ENCODE results near the gene DHX35. TPM values are rescaled to one million over a fixed set of nuclear protein-coding genes. Genes with fewer than 3 reads are reported as not detected.
A peak's percentile ranks its signal among the peaks of the same experiment; 100 is the strongest.
"Not testable (repeated sequence)": the region's sequence is repeated elsewhere in the genome, so short reads cannot be mapped to it uniquely, and the experiment has no call there.

Gene DHX35
- total RNA-seq, 1 experiment from 2014 or later = 19.8 TPM

- in situ Hi-C loops (cut with HindIII; ENCODE audit: low sequenced_read_pairs) = no loop called here
- DNase-seq (ENCODE audit: low spot score) = no peak
These were observed 22.5 kb upstream of the DHX35 start for GRCh38 chr20:38939686-38940085.

- DNase-seq (ENCODE audit: low spot score) = no peak
- in situ Hi-C loops (cut with HindIII; ENCODE audit: low sequenced_read_pairs) = no loop called here
These were observed 21.5 kb upstream of the DHX35 start for GRCh38 chr20:38940644-38941043.

DNA sequence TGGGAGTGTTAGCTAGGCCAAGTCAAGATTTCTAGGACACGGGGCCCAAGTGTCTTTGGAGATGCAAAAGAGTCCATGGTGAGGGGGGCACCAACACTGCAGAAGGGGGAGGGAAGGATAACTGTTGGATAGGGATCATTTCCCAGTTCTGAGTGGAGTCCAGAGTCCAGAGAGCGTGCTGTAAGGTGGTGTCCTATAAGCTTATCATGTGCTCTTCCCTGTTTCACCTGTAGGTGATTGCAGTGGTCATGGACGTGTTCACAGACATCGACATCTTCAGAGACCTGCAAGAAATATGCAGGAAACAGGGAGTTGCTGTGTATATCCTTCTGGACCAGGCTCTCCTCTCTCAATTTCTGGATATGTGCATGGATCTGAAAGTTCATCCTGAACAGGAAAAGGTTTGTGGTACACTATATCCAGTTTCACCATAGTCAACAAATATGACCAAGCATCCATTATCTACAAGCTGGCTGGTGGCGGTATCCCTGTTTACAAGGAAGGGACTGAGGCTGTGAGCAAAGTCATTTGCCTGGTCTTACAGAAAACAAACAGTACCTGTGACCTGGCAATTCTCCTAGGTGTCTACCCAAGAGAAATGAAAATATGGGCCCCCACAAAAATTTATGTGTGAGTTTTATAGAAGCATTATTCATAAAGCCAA is 20.3 kb upstream of the DHX35 start:
- DNase-seq (ENCODE audit: low spot score) = no peak
- in situ Hi-C loops (cut with HindIII; ENCODE audit: low sequenced_read_pairs) = no loop called here

DNA sequence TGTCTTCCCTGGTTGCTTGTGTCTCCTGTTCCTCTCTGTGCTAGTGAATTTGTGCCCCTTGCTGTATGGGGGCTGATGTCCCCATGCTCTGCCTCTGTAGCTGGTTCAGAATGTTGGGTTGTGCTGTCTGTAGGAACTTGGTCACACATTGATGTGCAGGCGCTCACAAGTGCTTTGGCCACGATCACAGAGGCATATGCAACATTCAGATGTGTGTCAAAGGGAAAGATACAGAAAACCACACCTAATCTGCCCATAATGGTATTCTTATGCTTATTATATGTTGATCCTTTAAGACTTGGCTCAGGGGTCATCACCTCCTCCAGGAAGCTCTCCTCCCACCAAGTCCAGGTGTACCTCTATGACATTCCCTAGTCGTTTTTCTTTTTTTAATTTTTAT is 17.1 kb upstream of the DHX35 start:
- in situ Hi-C loops (cut with HindIII; ENCODE audit: low sequenced_read_pairs) = no loop called here
- no peak for DNase-seq (ENCODE audit: low spot score)

GRCh38 chr20:38946836-38947235 is 15.3 kb upstream of the DHX35 start:
- in situ Hi-C loops (cut with HindIII; ENCODE audit: low sequenced_read_pairs) = no loop called here
- no peak for DNase-seq (ENCODE audit: low spot score)

DNA sequence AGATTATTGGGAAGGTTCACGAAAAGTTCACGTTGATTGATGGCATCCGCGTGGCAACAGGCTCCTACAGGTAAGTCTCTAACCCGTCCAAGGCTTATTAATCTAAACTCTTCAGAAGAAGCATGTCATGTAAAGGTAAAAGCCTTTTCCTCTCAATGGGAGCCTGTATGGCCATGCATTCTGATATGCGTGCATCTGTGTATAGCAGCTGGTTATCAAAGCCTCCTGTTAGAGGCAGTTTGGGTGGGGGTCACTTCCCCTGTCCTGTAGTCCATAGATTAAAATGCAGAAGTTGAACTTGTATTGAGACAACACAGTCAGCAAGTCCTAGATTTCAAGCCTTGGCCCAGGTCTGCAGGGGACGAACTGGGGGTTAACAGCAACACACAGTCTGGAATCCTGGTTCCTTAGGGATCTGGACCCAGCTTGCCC is 14.2 kb upstream of the DHX35 start:
- no peak for DNase-seq (ENCODE audit: low spot score)
- in situ Hi-C loops (cut with HindIII; ENCODE audit: low sequenced_read_pairs) = no loop called here

- DNase-seq (ENCODE audit: low spot score) = no peak
- in situ Hi-C loops (cut with HindIII; ENCODE audit: low sequenced_read_pairs) = no loop called here
These were observed 11.9 kb upstream of the DHX35 start for GRCh38 chr20:38950254-38950653.

DNA sequence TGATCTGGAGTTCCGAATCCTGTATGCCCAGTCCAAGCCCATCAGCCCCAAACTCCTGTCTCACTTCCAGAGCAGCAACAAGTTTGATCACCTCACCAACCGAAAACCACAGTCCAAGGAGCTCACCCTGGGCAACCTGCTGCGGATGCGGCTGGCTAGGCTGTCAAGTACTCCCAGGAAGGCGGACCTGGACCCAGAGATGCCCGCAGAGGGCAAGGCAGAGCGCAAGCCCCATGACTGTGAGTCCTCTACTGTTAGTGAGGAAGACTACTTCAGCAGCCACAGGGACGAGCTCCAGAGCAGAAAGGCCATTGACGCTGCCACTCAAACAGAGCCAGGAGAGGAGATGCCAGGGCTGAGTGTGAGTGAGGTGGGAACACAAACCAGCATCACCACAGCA is 10.5 kb upstream of the DHX35 start:
- in situ Hi-C loops (cut with HindIII; ENCODE audit: low sequenced_read_pairs) = no loop called here

GRCh38 chr20:38952153-38952552 is 10.0 kb upstream of the DHX35 start:
- no peak for DNase-seq (ENCODE audit: low spot score)
- in situ Hi-C loops (cut with HindIII; ENCODE audit: low sequenced_read_pairs) = no loop called here

More for the DNA sequence above, 10.5 kb upstream of the DHX35 start:
- DNase-seq (ENCODE audit: low spot score) = no peak

DNA sequence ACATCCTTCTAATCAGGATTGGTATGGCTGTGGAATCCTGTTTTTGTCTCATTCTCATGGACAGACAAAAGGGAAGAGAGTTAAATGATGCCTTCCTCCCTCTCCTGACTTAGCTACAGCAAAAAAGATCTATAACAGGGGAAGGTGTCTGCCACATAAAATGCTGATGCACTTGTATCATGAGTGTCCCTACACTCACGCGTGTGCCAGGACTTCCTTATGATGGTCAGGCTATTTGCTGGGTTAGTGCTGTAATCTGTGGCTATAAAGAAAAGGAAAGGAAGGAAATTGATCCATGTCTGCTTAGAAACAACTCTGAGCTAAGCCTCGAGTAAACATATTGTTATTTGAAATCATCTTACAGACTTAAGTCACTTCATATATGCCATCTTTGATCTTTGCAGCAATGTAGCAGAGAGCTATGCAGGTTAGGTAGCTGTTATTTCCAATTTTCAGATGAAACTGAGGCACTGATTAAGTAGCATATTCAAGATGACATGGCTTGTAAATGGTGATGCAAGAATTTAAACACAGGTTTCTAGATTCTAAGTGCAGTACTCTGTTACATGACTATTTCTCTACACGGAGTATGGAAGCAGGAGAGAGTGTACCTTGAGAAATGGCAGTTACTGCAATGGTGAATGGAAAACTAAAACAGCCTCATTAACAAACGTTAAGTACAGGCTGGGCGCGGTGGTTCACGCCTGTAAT is 8.4 kb upstream of the DHX35 start:
- in situ Hi-C loops (cut with HindIII; ENCODE audit: low sequenced_read_pairs) = no loop called here
- no peak for DNase-seq (ENCODE audit: low spot score)

DNA sequence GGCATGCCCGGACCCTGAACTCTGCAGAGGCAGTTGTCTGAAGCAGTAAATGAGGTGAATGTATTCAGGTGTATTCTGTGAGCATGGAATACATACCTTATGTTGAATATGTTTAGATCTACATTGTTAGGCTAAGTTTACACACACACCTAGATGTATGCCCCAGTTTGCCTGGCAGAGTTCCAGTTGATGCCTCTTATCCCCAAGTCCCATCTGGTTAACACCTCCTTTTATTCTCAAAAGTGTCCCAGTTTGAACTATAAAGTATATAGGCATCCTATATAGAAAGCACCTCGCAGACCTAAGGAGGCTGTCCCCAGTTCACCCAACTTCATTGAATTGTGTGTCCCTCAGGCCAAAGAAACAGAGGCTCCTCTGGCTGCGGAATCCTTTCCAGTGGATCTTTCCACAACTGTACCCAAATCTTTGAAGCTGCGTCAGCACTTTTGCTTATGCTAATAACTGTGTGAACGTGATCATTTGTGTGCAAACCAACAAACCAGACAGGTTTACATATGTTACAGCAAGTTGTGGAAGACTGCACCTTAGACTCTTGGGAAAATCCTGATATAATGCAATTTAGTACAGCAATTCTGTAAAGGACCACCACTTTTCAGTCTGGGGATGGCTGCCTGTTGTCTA is 4.8 kb upstream of the DHX35 start:
- in situ Hi-C loops (cut with HindIII; ENCODE audit: low sequenced_read_pairs) = no loop called here
- DNase-seq (ENCODE audit: low spot score) = no peak

- in situ Hi-C loops (cut with HindIII; ENCODE audit: low sequenced_read_pairs) = no loop called here
- no peak for DNase-seq (ENCODE audit: low spot score)
These were observed 4.1 kb upstream of the DHX35 start for GRCh38 chr20:38957915-38958485.

DNA sequence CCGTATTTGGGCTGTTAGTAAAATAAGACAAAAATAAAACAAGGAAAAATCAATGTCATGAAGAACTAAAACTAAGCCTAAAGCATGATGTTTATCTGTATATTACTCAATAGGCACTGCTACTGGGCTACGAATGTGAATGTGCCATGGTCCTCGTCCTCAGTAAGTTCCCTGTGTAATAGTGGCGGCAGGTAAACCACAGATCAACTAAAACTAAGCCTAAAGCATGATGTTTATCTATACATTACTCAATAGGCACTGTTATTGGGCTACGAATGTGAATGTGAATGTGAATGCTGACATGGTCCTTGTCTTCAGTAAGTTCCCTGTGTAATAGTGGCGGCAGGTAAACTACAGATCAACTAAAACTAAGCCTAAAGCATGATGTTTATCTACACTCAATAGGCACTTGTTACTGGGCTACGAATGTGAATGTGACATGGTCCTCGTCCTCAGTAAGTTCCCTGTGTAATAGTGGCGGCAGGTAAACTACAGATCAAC is 1.9 kb upstream of the DHX35 start:
- in situ Hi-C loops (cut with HindIII; ENCODE audit: low sequenced_read_pairs) = not testable (repeated sequence)

DNA sequence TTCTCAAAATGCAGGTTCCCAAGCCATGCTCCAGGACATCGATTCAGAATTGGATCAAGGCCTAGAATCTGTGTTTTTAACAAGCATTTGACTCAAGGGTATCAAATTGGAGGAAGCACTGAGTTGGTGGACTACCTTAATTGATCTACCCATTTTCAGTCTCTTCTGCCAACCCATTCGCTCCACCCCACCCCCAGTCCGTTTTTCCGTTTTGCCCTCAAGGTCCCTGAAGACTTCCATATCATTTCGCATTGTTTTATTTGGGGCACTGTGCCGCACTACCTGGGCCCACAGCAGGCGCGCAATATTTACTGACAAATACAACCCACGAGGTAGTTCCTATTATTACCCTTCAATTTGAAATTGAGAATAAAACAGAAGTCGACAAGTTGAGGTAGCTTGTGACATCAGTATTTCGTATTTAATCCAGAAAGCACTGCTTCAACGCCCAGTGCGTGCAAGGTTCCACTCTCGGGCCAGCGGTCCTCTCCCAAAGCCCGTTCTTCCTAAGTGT is 557 bp upstream of the DHX35 start:
- DNase-seq (ENCODE audit: low spot score) = no peak
- in situ Hi-C loops (cut with HindIII; ENCODE audit: low sequenced_read_pairs) = no loop called here

More for the DNA sequence above, 1.9 kb upstream of the DHX35 start:
- DNase-seq (ENCODE audit: low spot score) = not testable (repeated sequence)

GRCh38 chr20:38962928-38963401 is 821 bp downstream of the DHX35 start:
- DNase-seq (ENCODE audit: low spot score) = peak; percentile 19
- in situ Hi-C loops (cut with HindIII; ENCODE audit: low sequenced_read_pairs) = no loop called here

DNA sequence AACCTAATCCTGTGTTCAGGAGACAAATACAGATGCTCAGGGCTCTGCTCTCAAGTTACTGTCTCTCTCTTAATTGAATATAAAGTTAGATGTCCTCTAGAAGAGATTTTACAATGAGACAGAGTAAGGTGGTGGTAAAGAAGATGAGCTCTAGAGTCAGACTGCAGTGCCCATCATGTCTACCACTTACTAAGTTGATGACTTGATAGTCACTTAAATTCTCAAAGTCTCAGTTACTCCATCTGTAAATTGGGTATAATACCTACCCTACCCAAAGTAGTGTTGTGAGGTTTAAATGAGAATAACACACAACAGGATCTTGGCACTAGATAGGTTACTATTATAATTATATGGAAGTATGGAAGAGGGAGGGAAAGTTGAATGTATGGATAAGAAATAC is 1.6 kb downstream of the DHX35 start:
- in situ Hi-C loops (cut with HindIII; ENCODE audit: low sequenced_read_pairs) = no loop called here
- DNase-seq (ENCODE audit: low spot score) = no peak

GRCh38 chr20:38965264-38965663 is 3.1 kb downstream of the DHX35 start:
- DNase-seq (ENCODE audit: low spot score) = no peak
- in situ Hi-C loops (cut with HindIII; ENCODE audit: low sequenced_read_pairs) = no loop called here

DNA sequence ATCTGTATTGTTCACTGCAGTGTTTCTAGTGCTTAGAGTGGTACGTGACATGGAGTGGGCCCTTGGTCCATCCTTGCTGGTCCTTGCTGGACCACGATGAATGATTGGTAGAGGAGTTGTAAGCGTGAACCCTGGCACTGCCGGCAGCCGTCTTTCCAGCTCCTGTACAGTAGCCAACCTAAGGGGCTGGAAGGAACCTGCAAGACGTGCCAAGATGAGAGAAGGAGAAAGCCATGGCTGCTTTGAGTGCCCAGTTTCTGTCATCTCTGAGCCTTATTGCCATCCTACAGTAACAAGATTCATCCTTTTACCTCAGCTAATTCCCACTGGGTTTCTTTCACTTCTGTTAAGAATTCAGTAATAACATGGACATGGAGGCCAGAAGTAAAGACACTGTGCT is 5.9 kb downstream of the DHX35 start:
- no peak for DNase-seq (ENCODE audit: low spot score)
- in situ Hi-C loops (cut with HindIII; ENCODE audit: low sequenced_read_pairs) = no loop called here

GRCh38 chr20:38969708-38970107 is 7.6 kb downstream of the DHX35 start:
- no peak for DNase-seq (ENCODE audit: low spot score)
- in situ Hi-C loops (cut with HindIII; ENCODE audit: low sequenced_read_pairs) = no loop called here

GRCh38 chr20:38970302-38970701 is 8.2 kb downstream of the DHX35 start:
- in situ Hi-C loops (cut with HindIII; ENCODE audit: low sequenced_read_pairs) = no loop called here
- no peak for DNase-seq (ENCODE audit: low spot score)

Data from G401 (cell line).